ENCODE results near the gene ACAP2. TPM values are rescaled to one million over a fixed set of nuclear protein-coding genes. Genes with fewer than 3 reads are reported as not detected.

Gene ACAP2
- total and polyA plus RNA-seq, 7 donors = 3.2 to 12.5 (median 10.2) TPM

DNA sequence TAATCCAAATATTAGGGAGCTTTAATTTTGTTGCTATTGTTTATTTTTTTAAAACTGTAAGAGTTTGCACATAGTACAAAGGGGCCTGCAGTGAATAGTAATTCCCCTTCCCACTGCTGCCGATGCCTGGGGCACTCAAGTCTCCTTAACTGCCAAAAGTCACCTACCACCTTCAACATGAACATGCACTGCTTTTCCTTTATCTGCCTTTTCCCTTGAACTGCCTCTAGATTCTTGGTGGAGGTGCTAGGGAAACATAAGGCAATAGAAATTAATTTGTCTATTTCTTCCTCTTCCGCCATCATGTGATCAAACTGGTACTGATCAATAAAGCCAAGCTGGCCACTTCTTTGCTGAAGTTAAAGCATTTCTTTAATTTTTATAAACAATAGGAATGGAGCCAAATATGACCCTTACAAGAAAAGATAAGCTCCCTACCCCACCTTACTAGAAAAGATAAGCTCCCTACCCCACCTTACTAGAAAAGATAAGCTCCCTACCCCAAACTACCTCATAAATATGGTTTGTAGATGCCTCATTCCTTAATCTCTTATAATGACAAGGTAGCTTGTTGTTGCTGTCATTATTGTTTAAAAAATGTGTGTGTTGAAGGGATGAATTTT lies 17.4 kb upstream of the ACAP2 start:
- no peak overlapping the region for H3K4me3 ChIP-seq
- H3K9me3 ChIP-seq = no peaks in the 10 kb centered on the region
- TF ChIP-seq, protein P1, sequence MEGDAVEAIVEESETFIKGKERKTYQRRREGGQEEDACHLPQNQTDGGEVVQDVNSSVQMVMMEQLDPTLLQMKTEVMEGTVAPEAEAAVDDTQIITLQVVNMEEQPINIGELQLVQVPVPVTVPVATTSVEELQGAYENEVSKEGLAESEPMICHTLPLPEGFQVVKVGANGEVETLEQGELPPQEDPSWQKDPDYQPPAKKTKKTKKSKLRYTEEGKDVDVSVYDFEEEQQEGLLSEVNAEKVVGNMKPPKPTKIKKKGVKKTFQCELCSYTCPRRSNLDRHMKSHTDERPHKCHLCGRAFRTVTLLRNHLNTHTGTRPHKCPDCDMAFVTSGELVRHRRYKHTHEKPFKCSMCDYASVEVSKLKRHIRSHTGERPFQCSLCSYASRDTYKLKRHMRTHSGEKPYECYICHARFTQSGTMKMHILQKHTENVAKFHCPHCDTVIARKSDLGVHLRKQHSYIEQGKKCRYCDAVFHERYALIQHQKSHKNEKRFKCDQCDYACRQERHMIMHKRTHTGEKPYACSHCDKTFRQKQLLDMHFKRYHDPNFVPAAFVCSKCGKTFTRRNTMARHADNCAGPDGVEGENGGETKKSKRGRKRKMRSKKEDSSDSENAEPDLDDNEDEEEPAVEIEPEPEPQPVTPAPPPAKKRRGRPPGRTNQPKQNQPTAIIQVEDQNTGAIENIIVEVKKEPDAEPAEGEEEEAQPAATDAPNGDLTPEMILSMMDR (IDR thresholded peaks at IDR 0.05) = no peak
- whole genome bisulfite sequencing, 3 donors = 89 to 97% (median 95%) methylated on average over 2 of the region's 2 CpGs
- no peaks in the 10 kb centered on the region for H3K36me3 ChIP-seq (ENCODE audit: insufficient read depth in 1 of 2, low read depth in 1 of 2)
- no peaks in the 10 kb centered on the region for H3K4me1 ChIP-seq
- H3K27ac ChIP-seq = no peak overlapping the region
- no peak for ATAC-seq
- no peaks in the 10 kb centered on the region for H3K27me3 ChIP-seq (ENCODE audit: insufficient read depth in 3 of 3, low read length in 2 of 3)
- DNase-seq = no peak
- intact Hi-C loops (cut with DNase I) = no loop called here

DNA sequence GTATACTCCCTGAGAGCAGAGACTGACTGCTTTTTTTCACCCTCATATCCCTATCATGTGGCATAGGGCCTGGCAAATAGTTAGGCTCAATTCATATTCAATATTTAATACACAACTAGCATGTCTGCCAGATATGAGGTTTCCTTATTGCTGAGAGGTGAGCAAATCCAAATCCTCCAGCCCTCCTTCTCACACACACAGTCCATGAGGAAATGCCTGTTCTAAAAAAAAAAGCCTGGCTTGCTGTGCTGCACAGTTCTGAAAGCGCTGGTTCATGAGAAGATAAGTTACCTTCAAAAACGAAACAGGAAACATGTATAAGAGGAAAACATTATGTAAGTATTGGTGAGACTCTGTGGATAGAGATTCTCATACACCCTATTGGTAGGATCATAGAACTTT lies 15.5 kb upstream of the ACAP2 start:
- TF ChIP-seq, protein P1 (IDR thresholded peaks at IDR 0.05) = no peak
- no peaks in the 10 kb centered on the region for H3K27me3 ChIP-seq (ENCODE audit: insufficient read depth in 3 of 3, low read length in 2 of 3)
- no peak overlapping the region for H3K27ac ChIP-seq
- no peaks in the 10 kb centered on the region for H3K9me3 ChIP-seq
- no peaks in the 10 kb centered on the region for H3K4me1 ChIP-seq
- ATAC-seq = no peak
- DNase-seq = no peak
- no peak overlapping the region for H3K4me3 ChIP-seq
- intact Hi-C loops (cut with DNase I) = no loop called here
- H3K36me3 ChIP-seq (ENCODE audit: insufficient read depth in 1 of 2, low read depth in 1 of 2) = no peaks in the 10 kb centered on the region
- WGBS, 3 donors = 54 to 65% (median 65%) methylated on average over 2 of the region's 2 CpGs

GRCh38 chr3:195455789-195456188 lies 13.0 kb upstream of the ACAP2 start:
- Histone ChIP-seq H3K4me3 (no peak overlapping the region), H3K27me3 (ENCODE audit: insufficient read depth in 3 of 3, low read length in 2 of 3) (no peaks in the 10 kb centered on the region), H3K4me1 (no peaks in the 10 kb centered on the region), H3K36me3 (ENCODE audit: insufficient read depth in 1 of 2, low read depth in 1 of 2) (no peaks in the 10 kb centered on the region), H3K9me3 (no peaks in the 10 kb centered on the region), H3K27ac (no peak overlapping the region)
- TF ChIP-seq, protein P1 (IDR thresholded peaks at IDR 0.05) = no peak
- ATAC-seq (no peak), DNase-seq (no peak)
- WGBS, 3 donors = 91 to 94% (median 91%) methylated on average over 7 of the region's 7 CpGs
- intact Hi-C loops (cut with DNase I) = no loop called here

DNA sequence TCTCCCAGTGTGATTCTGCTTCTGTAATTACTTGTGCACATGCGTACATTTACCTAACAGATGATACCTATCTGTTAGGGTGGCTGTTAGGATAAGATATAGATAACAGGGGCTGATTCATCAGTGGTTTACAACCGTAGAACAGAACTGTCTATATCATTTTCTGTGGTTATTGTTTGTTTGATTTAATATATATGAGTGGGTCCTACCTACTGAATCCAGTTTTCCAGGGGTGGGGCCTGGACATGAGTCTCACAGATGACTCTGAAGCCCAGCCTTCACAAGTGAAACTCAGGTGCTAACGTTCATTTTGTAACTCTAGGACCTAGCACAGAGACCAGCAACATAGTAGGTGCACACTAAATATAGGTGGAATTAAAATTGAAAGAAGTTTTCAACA lies 10.4 kb upstream of the ACAP2 start:
- WGBS, 3 donors = 86 to 93% (median 91%) methylated on average over 3 of the region's 3 CpGs

More for the DNA sequence above, 10.4 kb upstream of the ACAP2 start:
- Histone ChIP-seq H3K9me3 (no peaks in the 10 kb centered on the region), H3K4me3 (no peak overlapping the region), H3K27me3 (ENCODE audit: insufficient read depth in 3 of 3, low read length in 2 of 3) (no peaks in the 10 kb centered on the region), H3K27ac (no peak overlapping the region), H3K36me3 (ENCODE audit: insufficient read depth in 1 of 2, low read depth in 1 of 2) (no peaks in the 10 kb centered on the region), H3K4me1 (no peaks in the 10 kb centered on the region)
- intact Hi-C loops (cut with DNase I) = loop anchor here in 1 of 2 donors (5.0 kb wide), 1 partner anchor 69 kb away; no protein-coding TSS in a partner anchor
- DNase-seq (no peak), ATAC-seq (no peak)
- TF ChIP-seq, protein P1 (IDR thresholded peaks at IDR 0.05) = no peak

Data from psoas muscle (tissue), 8 donors.